AML-193 (cell line): ENCODE data around the gene NAGS.
"Not testable (repeated sequence)": the region's sequence is repeated elsewhere in the genome, so short reads cannot be mapped to it uniquely, and the experiment has no call there.

Source experiments
- DNase-seq, 2 experiments: peaks; one replicate each; lab custom pipeline; 2025; lab: John Stamatoyannopoulos, UW

NAGS gene

DNA sequence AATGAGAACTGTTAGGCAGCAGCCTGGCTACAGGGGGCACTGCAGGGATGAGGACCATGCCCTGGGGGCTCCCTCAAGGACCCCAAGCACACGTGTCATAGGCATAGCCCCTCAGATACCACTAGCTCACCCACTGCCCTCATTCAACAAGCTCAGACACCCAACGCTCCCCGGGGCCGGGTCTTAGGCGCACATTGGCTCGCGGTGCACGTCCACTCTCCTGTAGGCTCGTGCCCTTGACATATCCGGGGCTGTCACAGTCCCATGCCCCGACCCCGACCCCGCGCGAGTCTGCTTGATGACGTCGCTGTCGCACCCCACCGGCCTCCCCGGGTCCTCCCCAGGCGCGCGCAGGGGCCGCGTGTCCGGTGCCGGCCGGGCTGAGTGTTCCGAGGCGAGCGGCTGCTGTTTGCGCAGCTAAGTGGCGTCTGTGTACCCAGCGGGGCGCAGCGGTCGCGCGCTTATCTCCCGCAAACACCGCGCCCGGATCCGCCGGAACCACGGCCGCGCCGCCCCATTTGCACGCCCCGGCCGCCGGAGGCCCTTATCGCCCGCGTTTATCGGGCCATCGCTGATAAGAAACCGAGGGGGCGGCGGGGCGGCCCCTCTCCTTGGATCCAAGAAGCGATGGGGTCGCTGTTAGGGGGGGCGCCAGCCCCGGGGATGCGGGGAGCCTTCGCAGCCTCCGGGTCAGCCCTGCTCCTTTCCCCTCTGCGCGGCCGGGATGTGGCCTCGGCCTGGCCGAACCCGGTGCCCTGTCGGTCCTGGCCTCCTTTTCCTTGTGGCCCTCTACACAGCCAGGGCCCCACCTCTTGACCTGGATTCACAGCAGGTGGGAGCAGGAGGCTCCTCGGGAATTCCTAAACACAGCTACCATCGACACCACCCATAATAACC, 20.7 kb upstream of the NAGS start:
- no peak for DNase-seq

DNA sequence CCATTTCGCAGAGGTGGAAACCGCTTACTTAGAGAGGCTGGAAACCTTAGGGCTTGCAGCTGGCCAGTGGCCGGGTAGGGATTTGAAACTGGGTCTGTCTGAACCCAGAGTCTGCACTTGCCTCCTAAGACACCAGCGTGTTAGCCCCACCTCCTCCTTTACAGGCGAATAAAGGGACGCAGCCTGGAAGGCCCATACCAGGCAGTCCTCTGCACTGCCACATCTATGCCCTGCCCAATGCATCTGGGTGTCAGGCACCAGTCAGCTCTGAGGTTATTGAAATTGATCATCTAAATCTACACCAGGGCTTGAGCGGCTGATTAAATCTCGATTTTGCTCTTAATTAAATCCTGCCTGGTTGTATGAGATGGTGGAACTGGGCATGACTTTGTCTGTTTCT, 19.9 kb upstream of the NAGS start:
- DNase-seq: no peak

DNA sequence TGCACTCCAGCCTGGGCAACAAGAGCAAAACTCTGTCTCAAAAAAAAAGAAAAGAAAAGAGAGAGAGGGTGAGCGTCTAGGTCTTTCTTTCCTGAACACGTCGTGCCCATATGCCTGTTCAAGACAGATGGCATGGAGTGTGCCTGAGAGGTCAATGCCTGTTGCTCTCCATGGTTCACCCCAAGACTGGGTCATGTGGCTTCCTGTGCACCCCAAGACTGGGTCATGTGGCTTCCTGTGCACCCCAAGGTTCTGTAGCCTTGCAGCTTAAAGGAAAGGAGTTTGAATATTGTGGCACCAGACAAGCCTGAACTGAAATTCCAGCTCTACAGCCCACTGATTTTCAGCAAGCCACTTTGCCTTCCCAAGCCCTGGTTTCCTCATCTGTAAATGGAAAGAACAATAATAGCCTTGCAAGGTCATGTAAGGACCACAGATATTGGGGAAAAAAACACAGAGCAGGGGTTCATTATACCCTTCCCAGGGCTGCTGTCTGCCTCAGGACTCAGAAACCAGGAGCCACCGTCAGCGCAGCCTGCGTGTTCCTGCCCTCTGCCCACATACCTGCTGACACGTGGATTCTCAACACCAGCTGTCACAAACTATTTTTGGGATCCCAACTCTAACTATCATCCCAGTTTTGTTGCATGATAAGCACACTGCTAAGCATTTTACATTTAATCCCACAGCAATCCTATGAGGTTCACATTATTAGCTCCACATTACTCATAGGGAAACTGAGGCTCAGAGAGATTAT, 18.0 kb upstream of the NAGS start:
- no peak for DNase-seq

DNA sequence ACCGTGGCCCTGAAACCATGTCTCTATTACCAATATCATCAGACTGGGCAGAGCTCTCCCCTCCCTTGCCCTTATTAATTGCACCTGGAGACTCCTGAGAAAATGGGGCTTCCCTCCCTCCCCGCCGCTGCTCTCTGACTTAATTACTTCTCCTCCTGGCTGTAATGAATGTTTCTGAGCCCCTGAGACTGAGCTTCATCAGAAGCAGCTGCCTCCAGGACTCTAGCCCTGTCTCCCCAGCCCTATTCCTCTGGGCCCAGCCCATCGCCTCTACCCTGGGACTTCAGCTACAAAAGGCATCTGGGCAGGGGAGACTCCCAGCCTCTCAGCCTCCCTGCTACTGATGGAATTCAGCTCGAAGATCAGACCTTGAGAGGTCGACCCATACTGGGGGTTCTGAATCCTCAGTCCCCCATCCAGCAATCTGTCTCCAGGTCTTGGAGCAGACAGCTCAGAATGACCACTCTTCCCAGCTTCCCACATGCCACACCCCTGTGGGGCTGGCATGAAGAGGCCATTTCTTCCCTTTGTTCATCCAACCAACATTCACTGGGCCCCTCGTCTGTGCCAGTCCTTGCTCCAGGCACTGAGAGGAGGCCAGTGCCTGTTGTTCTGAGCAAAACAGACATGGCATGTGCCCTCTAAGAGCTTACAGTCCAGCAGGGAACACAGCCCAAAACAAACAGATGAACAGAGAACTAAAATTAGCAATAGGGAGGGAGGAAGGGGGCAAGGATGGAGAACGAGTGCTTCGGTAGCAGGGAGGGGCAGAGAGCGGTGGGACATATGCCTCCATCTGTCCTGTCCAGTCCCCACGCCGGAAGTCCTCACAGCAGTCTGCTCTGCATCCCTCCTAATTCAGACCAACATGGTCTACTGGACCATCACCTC, 17.0 kb upstream of the NAGS start:
- no peak for DNase-seq

DNA sequence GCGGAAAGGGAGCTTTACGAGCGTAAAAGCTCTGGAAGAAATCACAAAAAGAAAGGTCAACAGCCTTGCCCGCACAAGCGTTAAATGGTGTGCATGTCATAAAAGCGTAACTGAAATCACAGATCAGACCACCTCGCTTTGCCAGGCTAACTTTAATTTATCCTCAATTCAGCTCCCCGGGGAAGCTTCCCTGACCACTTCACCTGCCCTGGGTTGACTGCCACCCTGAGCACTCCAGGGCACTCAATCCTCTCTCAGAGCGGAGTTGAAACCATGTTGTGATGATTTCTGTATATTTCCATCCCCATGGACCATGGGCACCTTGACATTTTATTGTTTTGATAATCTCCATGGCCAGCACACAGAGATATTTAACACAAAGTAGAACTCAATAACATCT, 16.1 kb upstream of the NAGS start:
- no peak for DNase-seq

DNA sequence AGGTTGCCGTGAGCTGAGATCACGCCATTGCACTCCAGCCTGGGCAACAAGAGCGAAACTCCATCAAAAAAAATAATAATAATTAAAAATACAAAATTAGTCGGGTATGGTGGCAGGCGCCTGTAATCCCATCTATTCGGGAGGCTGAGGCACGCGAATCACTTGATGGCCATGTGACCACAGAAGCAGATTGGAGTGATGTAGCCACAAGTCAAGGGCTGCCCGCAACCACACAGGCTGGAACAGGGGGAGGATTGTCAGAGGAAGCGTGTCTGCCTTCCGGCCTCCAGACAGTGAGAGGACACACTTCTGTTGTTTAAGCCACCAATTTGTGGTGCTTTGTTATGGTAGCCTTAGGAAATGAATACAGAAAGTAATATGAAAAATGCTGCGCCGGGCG, 11.8 kb upstream of the NAGS start:
- no peak for DNase-seq

DNA sequence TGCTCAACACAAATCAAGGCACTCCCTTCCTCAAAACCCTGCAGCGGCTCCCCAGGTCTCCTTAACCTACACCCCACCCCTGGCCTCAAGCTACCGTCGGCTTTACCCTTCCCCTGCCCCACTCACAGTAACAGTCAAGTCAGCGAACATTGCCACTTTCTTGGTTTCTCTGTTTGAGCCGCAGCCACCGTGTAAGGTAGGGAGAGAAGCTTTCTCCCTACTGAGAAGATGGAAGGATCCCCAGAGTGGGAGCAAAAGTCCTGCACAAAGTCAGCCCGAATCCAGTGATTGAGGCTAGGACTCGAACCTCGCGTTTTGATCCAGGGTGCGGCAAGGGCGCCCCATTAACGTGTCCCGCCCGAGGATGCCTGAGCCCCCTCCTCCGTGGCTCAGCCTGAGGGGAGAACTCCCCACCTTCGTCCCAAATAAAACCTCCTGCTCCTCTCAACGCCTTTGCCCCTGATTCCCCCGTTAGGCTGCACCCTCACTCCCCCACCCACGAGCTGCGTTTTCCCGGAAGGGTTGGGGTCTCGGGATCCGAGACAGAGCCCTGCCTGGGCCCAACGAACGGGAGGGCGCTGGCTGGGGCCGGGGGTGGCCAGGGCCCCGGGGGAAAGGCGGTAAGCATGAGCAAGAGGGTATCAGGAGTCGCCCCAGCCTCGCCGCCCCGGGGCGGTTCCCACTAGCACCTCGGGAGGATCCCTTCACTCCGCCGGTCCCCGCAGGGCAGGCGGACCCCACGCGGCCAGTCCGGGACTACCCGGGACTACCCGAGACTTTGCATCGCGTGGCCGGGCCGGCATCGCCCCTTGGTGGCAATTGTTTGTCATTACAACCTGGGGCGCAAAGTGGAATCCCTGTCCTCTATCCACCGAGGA, 9.9 kb upstream of the NAGS start:
- DNase-seq: peak; percentile 47 to 58

DNA sequence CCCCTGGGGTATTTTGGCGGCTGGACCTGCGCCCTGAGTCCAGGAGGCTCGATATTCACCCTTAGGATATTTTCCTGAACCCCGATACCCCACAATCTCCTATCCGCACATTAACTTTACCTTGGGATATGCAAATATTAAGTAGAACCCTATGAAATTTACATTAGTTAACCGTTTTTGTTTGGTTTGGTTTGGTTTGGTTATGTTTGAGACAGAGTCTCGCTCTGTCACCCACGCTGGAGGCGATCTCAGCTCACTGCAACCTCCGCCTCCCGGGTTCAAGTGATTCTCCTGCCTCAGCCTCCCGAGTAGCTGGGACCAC, 9.3 kb upstream of the NAGS start:
- DNase-seq: no peak

DNA sequence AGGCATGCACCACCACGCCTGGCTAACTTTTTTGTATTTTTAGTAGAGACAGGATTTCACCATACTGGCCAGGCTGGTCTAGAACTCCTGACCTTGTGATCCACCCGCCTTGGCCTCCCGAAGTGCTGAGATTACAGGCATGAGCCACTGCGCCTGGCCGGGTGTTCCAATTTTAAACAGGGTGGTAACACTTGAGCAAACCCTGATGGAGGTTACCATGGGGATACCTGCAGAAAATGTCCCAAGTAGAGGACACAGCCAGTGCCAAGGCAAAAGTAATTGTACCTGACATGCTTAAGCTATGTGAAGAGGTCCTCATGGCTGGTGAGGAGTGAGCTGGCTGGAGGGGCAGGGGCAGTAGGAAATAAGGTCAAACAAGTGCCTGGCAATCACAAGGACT, 7.2 kb upstream of the NAGS start:
- DNase-seq: not testable (repeated sequence)

DNA sequence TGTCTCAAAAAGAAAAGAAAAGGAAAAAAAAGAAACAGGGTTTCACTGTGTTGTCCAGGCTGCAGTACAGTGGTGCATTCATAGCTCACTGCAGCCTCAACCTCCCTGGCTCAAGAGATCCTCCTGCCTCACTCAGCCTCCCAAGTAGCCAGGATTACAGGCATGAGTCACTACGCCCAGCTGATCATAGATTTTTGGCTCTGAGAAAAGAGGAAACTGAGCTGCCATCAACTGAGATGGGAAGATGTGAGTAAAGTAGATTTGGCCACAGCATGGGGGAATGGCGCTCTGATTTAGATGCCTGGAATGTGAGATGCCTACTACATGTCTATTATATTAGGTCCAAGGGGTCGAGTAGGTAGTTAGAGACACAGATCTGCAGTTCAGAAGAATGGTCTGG, 5.9 kb upstream of the NAGS start:
- peak; percentile 28 to 32 for DNase-seq

DNA sequence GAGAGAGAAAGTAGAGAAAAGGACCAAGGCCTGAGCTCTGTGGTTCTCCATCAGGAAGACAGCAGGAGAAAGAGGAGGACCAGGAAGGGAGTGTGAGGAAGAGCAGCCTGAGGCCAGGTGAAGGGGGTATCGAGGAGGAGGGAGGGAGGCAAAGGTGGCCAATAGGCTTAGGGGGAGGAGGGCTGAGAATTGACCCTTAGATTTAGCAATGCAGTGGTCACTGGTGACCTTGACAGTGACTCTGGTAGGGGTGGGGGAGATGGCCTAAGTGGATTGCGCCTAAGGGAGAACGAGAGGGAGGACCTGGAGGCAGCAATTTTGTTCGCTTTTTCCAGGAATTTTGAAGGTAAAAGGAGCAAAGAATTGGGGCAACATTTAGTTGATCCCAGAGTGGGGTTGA, 5.4 kb upstream of the NAGS start:
- no peak for DNase-seq

DNA sequence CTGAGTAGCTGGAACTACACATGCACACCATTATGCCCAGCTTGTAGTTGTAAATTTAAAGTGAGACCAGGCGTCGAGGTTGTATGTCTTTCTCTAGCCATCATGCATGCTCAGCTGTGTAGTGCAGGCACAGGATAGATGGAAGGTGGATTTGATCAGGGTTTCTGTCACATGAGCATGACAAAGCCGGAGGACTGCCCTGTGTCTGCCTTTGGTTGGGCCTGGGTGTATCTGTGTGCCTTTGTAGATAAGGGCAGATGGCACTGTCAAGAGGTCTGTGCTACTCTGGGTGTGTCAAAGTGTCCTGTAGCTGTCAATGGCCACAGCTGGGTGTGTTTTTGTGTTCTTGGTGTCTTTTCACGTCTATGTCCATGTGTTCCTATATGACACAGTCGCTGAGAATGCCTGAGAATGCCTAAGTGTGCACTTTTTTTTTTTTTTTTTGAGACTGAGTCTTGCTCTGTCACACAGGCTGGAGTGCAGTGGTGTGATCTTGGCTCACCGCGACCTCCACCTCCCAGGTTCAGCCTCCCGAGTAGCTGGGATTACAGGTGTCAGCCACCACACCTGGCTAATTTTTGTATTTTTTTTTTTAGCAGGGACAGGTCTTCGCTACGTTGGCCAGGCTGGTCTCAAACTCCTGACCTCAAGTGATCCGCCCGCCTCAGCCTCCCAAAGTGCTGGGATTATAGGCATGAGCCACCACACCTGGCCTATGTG, 4.1 kb upstream of the NAGS start:
- no peak for DNase-seq

DNA sequence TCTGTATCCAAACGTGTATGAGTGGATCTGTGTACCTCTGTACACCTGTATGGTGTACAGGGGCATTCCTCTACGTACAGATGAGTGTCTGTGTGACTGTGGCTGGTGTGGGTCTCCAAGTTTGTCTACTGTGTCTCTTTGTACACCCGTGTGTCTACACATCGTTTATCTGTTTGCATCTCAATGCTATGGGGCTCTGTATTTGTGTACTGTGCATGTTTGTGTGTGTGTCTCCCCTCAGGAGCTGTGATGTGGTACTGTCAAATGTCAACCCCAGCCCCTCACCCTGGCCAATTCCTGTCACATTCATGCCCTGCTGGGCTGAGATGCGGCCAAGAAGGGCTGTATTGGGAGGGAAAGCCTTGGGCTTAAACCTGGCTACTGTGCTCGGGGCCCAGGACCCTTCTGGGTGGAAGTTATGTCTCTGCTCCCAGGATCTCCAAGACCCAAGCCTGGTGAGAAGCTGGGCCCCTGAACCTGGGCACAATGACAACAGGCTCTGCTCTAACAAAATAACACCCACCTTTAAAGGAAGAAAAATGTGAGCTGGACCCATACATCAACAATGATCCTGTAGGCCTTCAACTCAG, 3.5 kb upstream of the NAGS start:
- no peak for DNase-seq

DNA sequence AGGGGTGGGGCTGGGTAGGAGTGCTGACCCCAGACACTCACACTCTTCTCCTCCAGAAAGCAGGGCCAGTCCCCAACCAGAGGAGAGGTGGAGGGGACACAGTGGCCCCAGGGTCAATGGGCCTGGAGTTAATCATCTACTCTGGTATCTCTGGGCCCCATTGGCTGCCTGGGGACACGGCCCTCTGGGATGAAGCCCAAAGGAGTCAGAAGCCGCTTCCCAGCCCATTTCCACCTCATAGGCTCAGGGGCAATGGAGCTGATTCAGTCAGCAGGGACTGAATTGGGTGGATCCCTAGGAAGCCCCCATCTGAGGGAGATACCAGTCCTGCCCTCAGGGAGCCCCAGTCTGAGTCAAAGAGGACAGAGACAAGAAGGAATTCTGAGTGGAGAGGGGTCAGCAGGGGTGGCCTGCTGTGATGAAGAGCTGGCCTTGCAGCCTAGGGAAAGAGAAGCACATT, 2.9 kb upstream of the NAGS start:
- no peak for DNase-seq

DNA sequence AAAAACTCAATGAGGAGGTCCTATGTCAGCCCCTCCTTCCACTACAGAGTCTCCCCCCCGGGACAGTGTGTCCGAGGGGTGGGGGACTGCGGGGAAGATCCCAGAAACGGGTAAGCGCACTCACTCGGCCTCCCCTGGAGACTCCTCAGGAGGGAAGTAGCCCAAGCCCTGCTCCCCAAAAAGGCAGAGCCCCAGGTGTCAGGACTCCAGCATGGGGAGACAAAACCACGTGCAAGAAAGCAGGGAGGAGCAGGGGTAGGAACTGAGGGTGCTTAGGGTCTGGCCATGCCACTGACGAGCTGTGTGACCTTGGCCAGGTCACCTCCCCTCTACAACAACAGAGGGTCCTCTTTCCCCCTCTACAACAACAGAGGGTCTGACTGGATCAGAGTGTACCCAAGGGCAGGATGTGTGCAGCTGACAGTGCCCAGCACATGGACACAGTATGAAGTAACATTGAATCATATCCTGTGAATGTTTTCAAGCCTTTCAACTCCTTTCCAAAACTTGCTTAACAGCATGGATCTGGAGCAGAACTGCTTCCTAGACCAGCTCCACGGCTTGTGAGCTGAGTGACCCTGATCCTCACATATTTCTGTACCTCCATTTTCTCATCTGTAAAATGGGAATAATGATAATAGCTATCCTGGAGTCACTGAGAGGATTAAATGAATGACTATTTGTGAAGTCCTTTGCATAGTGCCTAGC, 2.1 kb upstream of the NAGS start:
- peak in 1 of 2 experiments; percentile 2 for DNase-seq

DNA sequence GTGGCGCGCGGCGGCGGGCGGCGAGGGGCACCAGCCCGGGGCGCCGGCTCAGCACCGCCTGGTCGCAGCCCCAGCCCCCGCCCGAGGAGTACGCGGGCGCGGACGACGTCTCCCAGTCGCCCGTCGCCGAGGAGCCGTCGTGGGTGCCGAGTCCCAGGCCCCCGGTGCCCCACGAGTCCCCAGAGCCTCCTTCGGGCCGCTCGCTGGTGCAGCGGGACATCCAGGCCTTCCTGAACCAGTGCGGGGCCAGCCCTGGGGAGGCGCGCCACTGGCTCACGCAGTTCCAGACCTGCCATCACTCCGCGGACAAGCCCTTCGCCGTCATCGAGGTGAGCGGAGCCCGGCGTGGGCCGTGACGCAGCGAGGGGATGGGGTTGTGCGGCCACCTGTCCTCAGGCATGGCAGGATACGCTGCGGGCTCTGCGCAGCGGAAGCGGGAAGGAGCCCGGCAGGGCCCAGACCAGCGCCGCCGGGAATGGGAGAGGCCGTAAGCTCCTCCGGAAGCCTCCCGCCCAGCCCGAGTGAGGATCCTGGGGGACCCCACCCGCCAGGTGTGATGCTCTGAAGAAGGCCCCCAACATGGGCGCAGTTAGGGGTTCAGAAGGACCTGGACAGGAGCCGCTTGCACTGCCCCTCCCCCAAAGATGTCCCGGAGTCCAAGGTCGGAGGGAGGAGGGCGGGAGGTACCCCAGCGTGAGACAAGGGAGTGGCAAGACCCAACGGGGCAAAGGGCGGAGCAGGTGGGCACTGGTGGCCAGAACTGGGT, 522 bp downstream of the NAGS start:
- no peak for DNase-seq

DNA sequence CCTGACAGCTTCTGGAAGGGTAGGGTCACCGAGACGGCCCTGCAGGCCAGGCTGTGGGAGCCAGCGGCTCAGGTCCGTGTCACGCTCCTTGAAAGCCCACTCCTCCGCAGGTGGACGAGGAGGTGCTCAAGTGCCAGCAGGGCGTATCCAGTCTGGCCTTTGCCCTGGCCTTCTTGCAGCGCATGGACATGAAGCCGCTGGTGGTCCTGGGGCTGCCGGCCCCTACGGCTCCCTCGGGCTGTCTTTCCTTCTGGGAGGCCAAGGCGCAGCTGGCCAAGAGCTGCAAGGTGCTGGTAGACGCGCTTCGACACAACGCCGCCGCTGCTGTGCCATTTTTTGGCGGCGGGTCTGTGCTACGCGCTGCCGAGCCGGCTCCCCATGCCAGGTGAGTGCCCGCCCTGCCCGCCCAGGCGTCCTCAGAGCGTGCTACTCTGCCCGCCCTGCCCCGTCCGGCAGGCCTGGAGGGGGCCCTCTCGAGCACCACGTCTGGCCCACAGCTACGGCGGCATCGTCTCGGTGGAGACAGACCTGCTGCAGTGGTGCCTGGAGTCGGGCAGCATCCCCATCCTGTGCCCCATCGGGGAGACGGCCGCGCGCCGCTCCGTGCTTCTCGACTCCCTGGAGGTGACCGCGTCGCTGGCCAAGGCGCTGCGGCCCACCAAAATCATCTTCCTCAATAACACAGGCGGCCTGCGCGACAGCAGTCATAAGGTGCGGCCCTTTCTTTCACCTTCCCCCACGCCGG, 1.3 kb downstream of the NAGS start:
- no peak for DNase-seq

DNA sequence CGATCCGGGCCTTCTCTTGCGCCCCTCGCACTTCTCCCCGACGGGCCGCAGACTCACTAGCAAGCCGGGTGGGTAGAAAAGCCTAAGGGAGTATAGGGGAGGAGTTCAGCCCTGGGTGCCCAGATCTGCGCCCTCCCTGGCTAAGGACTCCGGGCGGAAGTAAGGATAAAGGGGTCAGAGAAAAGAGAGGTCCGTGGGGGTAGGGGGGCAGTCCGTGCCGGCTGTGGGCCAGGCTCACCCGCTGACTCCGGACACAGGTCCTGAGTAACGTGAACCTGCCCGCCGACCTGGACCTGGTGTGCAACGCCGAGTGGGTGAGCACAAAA, 1.8 kb downstream of the NAGS start:
- no peak for DNase-seq
